BLaER1 treated with 17β-estradiol and CSF1 and Interleukin-3, amounts not matched to agents 10 nM and 100 nM (cell line): ENCODE measurements around the gene GRAMD1B.
"Not testable (repeated sequence)": the region's sequence is repeated elsewhere in the genome, so short reads cannot be mapped to it uniquely, and the experiment has no call there.

ENCODE experiments used
- H3K27ac ChIP-seq, 11 experiments: shearing (Covaris generic); formaldehyde crosslinking; 2 replicates each; pipeline ENCODE4 v1.8.1; 2022
- H3K27me3 ChIP-seq, 11 experiments: shearing (Covaris generic); formaldehyde crosslinking; 2 replicates each; pipeline ENCODE4 v1.8.1; 2022
- H3K36me3 ChIP-seq, 11 experiments: shearing (Covaris generic); formaldehyde crosslinking; 2 replicates each; pipeline ENCODE4 v1.8.1; 2022
- H3K4me1 ChIP-seq, 10 experiments: shearing (Covaris generic); formaldehyde crosslinking; 2 replicates each; pipeline ENCODE4 v1.8.1; 2022
- H3K4me2 ChIP-seq, 11 experiments: shearing (Covaris generic); formaldehyde crosslinking; 2 replicates each; pipeline ENCODE4 v1.8.1; 2022
- H3K4me3 ChIP-seq, 10 experiments: shearing (Covaris generic); formaldehyde crosslinking; 2 replicates each; pipeline ENCODE4 v1.8.1; 2022
- H3K9ac ChIP-seq, 11 experiments: shearing (Covaris generic); formaldehyde crosslinking; 2 replicates each; pipeline ENCODE4 v1.8.1; 2022
- H3K9me3 ChIP-seq, 11 experiments: shearing (Covaris generic); formaldehyde crosslinking; replicated peaks in 1 of 11; 2 replicates each; pipeline ENCODE4 v1.8.1; 2022
- H4K20me1 ChIP-seq, 11 experiments: shearing (Covaris generic); formaldehyde crosslinking; 2 replicates each; pipeline ENCODE4 v1.8.1; 2022
- Cebpa-rat ChIP-seq, 11 experiments: shearing (Covaris generic); IDR thresholded peaks; 2 replicates each; pipeline ENCODE4 v1.8.1; 2022

The GRAMD1B gene

GRCh38 chr11:123568367-123568870 lies 138.3 kb downstream of the GRAMD1B start:
- Histone ChIP-seq H4K20me1 (peaks cover 0 to 15% (median 0%) of the 10 kb centered on the region in 11 experiments; a peak in 3 of 22 replicates), H3K9me3 (no peaks in the 10 kb centered on the region), H3K4me2 (no peak overlapping the region), H3K27me3 (no peaks in the 10 kb centered on the region), H3K27ac (no peak overlapping the region), H3K4me1 (peaks cover 6 to 13% (median 10%) of the 10 kb centered on the region in 10 experiments; a peak in 18 of 20 replicates), H3K36me3 (no peaks in the 10 kb centered on the region), H3K9ac (no peak overlapping the region), H3K4me3 (no peak overlapping the region)
- TF ChIP-seq Cebpa-rat (IDR thresholded peaks at IDR 0.05), result no peak

GRCh38 chr11:123569393-123569792 lies 139.3 kb downstream of the GRAMD1B start:
- no peak overlapping the region for H3K4me2 ChIP-seq
- H3K9ac ChIP-seq, result no peak overlapping the region
- peaks cover 0 to 8% (median 4%) of the 10 kb centered on the region in 10 experiments; a peak in 11 of 20 replicates for H3K4me1 ChIP-seq
- no peak overlapping the region for H3K27ac ChIP-seq
- H3K36me3 ChIP-seq, result no peaks in the 10 kb centered on the region
- H3K9me3 ChIP-seq, result no peaks in the 10 kb centered on the region
- peaks cover 0 to 19% (median under 1%) of the 10 kb centered on the region in 11 experiments; a peak in 6 of 22 replicates for H4K20me1 ChIP-seq
- no peak for TF ChIP-seq Cebpa-rat (IDR thresholded peaks at IDR 0.05)
- no peaks in the 10 kb centered on the region for H3K27me3 ChIP-seq
- H3K4me3 ChIP-seq, result no peak overlapping the region

DNA sequence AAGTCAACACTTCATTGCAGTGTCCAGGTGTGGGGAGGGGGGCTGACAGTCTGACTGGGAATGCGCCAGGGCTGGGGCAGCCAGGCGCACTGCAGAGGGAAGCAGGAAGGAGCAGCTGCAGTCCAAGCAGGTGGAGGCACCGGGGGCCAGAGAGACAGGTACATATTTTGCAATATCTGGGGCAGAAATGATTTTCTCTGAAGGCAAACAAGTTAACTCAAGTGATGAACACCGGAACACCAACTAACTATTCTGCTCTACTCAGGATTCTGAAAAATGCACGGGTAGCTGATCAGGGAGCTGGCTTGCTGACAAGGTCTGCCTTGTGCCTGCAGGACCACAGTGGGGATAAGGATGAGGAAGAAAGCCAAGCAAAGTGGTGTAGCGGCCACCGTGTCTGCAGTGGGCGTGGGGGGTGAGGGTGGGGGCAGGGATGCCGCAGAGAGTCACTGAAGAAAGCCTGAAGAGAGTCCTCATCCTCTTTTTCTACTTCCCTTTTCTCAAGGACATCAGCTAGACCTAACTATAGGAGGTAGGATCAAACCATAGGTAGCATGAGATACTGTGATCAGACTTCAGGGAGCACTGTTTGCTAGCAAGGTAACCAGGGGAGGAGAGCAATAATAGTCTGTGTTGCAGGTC lies 141.0 kb downstream of the GRAMD1B start:
- Histone ChIP-seq H3K27me3 (no peaks in the 10 kb centered on the region), H3K36me3 (no peaks in the 10 kb centered on the region), H3K9me3 (no peaks in the 10 kb centered on the region), H3K4me3 (no peak overlapping the region), H3K4me1 (peaks cover 14 to 19% (median 17%) of the 10 kb centered on the region in 10 experiments), H3K9ac (no peak overlapping the region), H3K27ac (no peak overlapping the region), H3K4me2 (peak overlapping the region in 2 of 11 experiments; percentile 9 to 31; a peak in 1 of 22 replicates), H4K20me1 (peaks cover 0 to 36% (median 8%) of the 10 kb centered on the region in 11 experiments; a peak in 12 of 22 replicates)
- no peak for TF ChIP-seq Cebpa-rat (IDR thresholded peaks at IDR 0.05)

DNA sequence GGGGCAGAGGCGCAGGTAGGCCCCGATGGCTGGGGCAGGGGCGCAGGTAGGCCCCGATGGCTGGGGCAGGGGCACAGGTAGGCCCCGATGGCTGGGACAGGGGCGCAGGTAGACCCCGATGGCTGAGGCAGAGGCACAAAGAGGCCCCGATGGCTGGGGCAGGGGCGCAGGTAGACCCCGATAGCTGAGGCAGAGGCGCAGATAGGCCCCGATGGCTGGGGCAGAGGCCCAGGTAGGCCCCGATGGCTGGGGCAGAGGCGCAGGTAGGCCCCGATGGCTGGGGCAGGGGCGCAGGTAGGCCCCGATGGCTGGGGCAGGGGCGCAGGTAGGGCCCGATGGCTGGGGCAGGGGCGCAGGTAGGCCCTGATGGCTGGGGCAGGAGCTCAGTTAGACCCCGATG lies 142.7 kb downstream of the GRAMD1B start:
- not testable (repeated sequence) for H3K9me3 ChIP-seq, H3K4me2 ChIP-seq, H3K27ac ChIP-seq, H3K36me3 ChIP-seq, H3K27me3 ChIP-seq, H3K4me3 ChIP-seq, H3K9ac ChIP-seq
- H3K4me1 ChIP-seq, result peaks cover 22 to 32% (median 28%) of the 10 kb centered on the region in 10 experiments
- peaks cover 0 to 46% (median 11%) of the 10 kb centered on the region in 11 experiments; a peak in 12 of 22 replicates for H4K20me1 ChIP-seq

GRCh38 chr11:123573286-123573685 lies 143.2 kb downstream of the GRAMD1B start:
- Histone ChIP-seq H4K20me1 (peaks cover 0 to 44% (median 11%) of the 10 kb centered on the region in 11 experiments; a peak in 12 of 22 replicates), H3K36me3 (no peaks in the 10 kb centered on the region), H3K9ac (no peak overlapping the region), H3K4me2 (no peak overlapping the region), H3K4me3 (no peak overlapping the region), H3K27ac (no peak overlapping the region), H3K9me3 (no peaks in the 10 kb centered on the region), H3K27me3 (no peaks in the 10 kb centered on the region), H3K4me1 (peaks cover 22 to 35% (median 28%) of the 10 kb centered on the region in 10 experiments)
- no peak for TF ChIP-seq Cebpa-rat (IDR thresholded peaks at IDR 0.05)

- TF ChIP-seq Cebpa-rat (IDR thresholded peaks at IDR 0.05), result no peak
- Histone ChIP-seq H3K36me3 (no peaks in the 10 kb centered on the region; a peak in 1 of 22 replicates), H3K4me2 (peak overlapping the region in 10 of 11 experiments; percentile 5 to 93 (median 78); a peak in 19 of 22 replicates), H3K27me3 (no peaks in the 10 kb centered on the region), H4K20me1 (peaks cover 0 to 45% (median 11%) of the 10 kb centered on the region in 11 experiments; a peak in 12 of 22 replicates), H3K27ac (no peak overlapping the region), H3K9me3 (no peaks in the 10 kb centered on the region), H3K4me1 (peaks cover 22 to 41% (median 32%) of the 10 kb centered on the region in 10 experiments), H3K4me3 (no peak overlapping the region), H3K9ac (no peak overlapping the region)
Measured at GRCh38 chr11:123575441-123575840, 145.4 kb downstream of the GRAMD1B start.

DNA sequence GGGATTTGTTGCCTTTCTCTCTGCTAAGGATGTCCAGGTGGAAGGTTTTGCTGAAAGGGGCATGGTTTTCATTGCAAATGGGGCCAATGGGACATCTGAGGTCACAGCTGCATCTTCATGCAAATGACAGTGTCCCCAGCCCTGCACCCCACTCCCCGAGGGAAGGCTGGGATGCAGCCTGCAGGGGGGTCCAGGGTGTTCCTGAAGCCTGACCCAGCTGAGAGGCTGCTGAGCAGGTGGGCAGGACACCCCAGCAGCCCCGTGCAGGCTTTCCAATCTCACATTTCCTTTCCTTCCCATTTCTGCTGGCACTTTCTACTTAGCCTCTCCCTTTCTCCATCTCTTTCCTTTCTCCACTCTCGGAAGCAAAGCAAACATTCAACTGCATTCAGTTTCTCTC lies 146.0 kb downstream of the GRAMD1B start:
- H3K36me3 ChIP-seq, result no peaks in the 10 kb centered on the region; a peak in 1 of 22 replicates

DNA sequence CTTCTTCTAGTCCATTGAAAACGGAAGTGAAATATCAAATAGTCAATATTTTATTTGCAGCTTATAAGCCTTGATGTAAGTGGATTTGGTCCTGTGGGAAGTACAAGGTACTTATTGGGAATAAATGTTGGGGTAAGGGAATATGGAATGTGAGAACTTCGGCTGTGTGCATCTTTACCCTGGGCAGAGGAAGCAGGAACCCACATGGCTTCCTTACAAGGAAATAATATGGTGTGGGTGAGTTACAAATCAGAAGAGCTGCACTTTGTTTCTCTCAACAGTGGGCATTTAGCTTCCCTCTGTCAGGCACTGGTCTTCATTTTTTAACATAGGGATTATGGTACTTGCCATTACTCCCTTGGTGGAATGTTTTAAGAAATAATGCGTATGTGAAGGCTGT lies 146.4 kb downstream of the GRAMD1B start:
- TF ChIP-seq Cebpa-rat (IDR thresholded peaks at IDR 0.05), result no peak
- Histone ChIP-seq H4K20me1 (peaks cover 0 to 56% (median 11%) of the 10 kb centered on the region in 11 experiments; a peak in 14 of 22 replicates), H3K27ac (no peak overlapping the region)

More for the DNA sequence above, 146.0 kb downstream of the GRAMD1B start:
- Histone ChIP-seq H3K27me3 (no peaks in the 10 kb centered on the region), H3K9me3 (no peaks in the 10 kb centered on the region), H3K4me2 (peak overlapping the region; percentile 45 to 93 (median 75); a peak in 20 of 22 replicates), H3K4me1 (peaks cover 19 to 45% (median 32%) of the 10 kb centered on the region in 10 experiments), H3K4me3 (no peak overlapping the region), H3K27ac (no peak overlapping the region), H3K9ac (no peak overlapping the region), H4K20me1 (peaks cover 0 to 51% (median 11%) of the 10 kb centered on the region in 11 experiments; a peak in 14 of 22 replicates)
- no peak for TF ChIP-seq Cebpa-rat (IDR thresholded peaks at IDR 0.05)

DNA sequence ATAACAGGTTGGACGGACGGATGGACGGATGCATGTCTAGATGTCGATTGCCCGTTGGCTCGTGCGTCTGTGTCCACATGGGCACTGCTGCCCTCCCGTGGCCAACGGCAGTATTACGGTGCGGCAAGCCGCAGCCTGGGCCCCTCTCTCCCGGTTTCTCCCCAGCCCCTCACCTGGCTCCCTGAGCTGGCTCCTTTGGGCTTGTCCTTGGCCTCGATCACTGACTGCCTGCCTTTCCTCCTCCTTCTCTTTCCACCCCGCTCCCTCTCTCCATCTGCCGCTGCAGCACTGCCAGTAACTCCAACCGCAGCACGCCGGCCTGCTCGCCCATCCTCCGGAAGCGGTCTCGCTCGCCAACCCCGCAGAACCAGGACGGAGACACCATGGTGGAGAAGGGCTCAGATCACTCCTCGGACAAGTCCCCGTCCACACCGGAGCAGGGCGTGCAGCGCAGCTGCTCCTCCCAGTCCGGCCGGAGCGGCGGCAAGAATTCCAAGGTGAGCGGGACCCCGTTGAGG lies 147.1 kb downstream of the GRAMD1B start:
- Histone ChIP-seq H3K9me3 (no peaks in the 10 kb centered on the region), H3K9ac (no peak overlapping the region), H3K4me3 (no peak overlapping the region), H4K20me1 (peaks cover 0 to 61% (median 11%) of the 10 kb centered on the region in 11 experiments; a peak in 14 of 22 replicates), H3K27ac (no peak overlapping the region), H3K4me2 (peak overlapping the region; percentile 45 to 93 (median 75); a peak in 21 of 22 replicates), H3K36me3 (no peaks in the 10 kb centered on the region; a peak in 1 of 22 replicates), H3K27me3 (no peaks in the 10 kb centered on the region), H3K4me1 (peaks cover 15 to 45% (median 31%) of the 10 kb centered on the region in 10 experiments)
- no peak for TF ChIP-seq Cebpa-rat (IDR thresholded peaks at IDR 0.05)

More for the DNA sequence above, 146.4 kb downstream of the GRAMD1B start:
- Histone ChIP-seq H3K4me3 (no peak overlapping the region), H3K4me1 (peaks cover 15 to 45% (median 31%) of the 10 kb centered on the region in 10 experiments), H3K9ac (no peak overlapping the region), H3K9me3 (no peaks in the 10 kb centered on the region), H3K4me2 (peak overlapping the region; percentile 45 to 93 (median 75); a peak in 21 of 22 replicates), H3K27me3 (no peaks in the 10 kb centered on the region), H3K36me3 (no peaks in the 10 kb centered on the region; a peak in 1 of 22 replicates)
